ENCODE results near the gene CYFIP2.

GRCh38 chr5:157290156-157290980 is 24.4 kb downstream of the CYFIP2 start:
- TF ChIP-seq, protein P1, sequence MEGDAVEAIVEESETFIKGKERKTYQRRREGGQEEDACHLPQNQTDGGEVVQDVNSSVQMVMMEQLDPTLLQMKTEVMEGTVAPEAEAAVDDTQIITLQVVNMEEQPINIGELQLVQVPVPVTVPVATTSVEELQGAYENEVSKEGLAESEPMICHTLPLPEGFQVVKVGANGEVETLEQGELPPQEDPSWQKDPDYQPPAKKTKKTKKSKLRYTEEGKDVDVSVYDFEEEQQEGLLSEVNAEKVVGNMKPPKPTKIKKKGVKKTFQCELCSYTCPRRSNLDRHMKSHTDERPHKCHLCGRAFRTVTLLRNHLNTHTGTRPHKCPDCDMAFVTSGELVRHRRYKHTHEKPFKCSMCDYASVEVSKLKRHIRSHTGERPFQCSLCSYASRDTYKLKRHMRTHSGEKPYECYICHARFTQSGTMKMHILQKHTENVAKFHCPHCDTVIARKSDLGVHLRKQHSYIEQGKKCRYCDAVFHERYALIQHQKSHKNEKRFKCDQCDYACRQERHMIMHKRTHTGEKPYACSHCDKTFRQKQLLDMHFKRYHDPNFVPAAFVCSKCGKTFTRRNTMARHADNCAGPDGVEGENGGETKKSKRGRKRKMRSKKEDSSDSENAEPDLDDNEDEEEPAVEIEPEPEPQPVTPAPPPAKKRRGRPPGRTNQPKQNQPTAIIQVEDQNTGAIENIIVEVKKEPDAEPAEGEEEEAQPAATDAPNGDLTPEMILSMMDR (IDR thresholded peaks at IDR 0.05), result no peak
- no peak for TF ChIP-seq POLR2A (IDR thresholded peaks at IDR 0.05)

Measured in uterus (tissue), 2 donors.